Measurements from ENCODE around the gene RUNX2.

DNA sequence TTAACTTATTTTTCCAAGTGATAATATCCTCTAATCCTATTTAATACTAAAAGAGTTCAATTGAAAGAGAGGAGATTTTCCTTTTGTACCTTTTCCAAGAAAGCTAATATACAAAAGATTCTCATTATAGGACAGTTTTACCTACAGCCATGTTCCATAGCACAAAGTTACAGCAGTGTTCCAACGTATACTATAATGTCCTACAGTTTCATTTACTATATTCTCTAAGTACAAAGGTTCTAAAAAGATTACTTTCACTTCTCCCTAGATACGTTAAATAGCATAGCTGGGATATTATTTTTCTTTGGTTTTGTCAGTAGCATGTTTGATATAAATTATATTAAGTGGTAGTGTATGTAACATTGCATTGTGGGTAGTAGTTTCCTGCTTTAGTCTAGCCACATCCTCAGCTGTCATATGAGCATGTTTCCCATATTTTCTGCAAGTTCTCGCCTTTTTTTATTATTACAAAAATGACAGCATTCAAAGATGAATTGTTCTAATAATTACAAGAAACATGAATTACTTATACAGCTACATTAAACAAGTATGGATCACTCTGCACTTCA lies 4.4 kb upstream of the RUNX2 start:
- TF ChIP-seq, protein P1, sequence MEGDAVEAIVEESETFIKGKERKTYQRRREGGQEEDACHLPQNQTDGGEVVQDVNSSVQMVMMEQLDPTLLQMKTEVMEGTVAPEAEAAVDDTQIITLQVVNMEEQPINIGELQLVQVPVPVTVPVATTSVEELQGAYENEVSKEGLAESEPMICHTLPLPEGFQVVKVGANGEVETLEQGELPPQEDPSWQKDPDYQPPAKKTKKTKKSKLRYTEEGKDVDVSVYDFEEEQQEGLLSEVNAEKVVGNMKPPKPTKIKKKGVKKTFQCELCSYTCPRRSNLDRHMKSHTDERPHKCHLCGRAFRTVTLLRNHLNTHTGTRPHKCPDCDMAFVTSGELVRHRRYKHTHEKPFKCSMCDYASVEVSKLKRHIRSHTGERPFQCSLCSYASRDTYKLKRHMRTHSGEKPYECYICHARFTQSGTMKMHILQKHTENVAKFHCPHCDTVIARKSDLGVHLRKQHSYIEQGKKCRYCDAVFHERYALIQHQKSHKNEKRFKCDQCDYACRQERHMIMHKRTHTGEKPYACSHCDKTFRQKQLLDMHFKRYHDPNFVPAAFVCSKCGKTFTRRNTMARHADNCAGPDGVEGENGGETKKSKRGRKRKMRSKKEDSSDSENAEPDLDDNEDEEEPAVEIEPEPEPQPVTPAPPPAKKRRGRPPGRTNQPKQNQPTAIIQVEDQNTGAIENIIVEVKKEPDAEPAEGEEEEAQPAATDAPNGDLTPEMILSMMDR (IDR thresholded peaks at IDR 0.05; ENCODE audit: insufficient read depth, low read depth, low read length), result no peak
- TF ChIP-seq EZH2 (IDR thresholded peaks at IDR 0.05; ENCODE audit: insufficient read depth, low read length), result no peak
